DND-41 (cell line): ENCODE data around the gene CXCR3.

ENCODE experiments used
- CTCF ChIP-seq: IDR thresholded peaks from 2 replicates; pipeline ENCODE4 v1.5.1; 2012; ENCODE audit warnings: borderline replicate concordance, low read length, moderate library complexity, mild to moderate bottlenecking; ENCODE audit not compliant: poor library complexity, severe bottlenecking; ENCODE audit errors: extremely low read depth
- EZH2 ChIP-seq: IDR thresholded peaks from 3 replicates; pipeline ENCODE4 v1.6.1; 2012; ENCODE audit warnings: borderline replicate concordance, low read depth, mild to moderate bottlenecking, moderate library complexity, low read length, inconsistent platforms; ENCODE audit not compliant: severe bottlenecking

GRCh38 chrX:71634366-71634765 lies 16.1 kb upstream of the CXCR3 start:
- TF ChIP-seq CTCF (no peak), EZH2 (no peak)
